Measurements from ENCODE around the gene DLGAP4.

- TF ChIP-seq ZNF274 (IDR thresholded peaks at IDR 0.05; ENCODE audit: low read depth, low read length), result no peak
- TF ChIP-seq SUZ12 (IDR thresholded peaks at IDR 0.05; ENCODE audit: extremely low read depth, insufficient read depth, insufficient read length), result no peak
- no peak for TF ChIP-seq YY1 (IDR thresholded peaks at IDR 0.05; ENCODE audit: insufficient read depth, insufficient read length)
Measured at GRCh38 chr20:36273414-36274180, 32.5 kb upstream of the DLGAP4 start.
